ENCODE results near the gene SPRR4. TPM values are rescaled to one million over a fixed set of nuclear protein-coding genes. Genes with fewer than 3 reads are reported as not detected.

SPRR4 gene
- total RNA-seq, 4 donors from 2014 or later = not detected

DNA sequence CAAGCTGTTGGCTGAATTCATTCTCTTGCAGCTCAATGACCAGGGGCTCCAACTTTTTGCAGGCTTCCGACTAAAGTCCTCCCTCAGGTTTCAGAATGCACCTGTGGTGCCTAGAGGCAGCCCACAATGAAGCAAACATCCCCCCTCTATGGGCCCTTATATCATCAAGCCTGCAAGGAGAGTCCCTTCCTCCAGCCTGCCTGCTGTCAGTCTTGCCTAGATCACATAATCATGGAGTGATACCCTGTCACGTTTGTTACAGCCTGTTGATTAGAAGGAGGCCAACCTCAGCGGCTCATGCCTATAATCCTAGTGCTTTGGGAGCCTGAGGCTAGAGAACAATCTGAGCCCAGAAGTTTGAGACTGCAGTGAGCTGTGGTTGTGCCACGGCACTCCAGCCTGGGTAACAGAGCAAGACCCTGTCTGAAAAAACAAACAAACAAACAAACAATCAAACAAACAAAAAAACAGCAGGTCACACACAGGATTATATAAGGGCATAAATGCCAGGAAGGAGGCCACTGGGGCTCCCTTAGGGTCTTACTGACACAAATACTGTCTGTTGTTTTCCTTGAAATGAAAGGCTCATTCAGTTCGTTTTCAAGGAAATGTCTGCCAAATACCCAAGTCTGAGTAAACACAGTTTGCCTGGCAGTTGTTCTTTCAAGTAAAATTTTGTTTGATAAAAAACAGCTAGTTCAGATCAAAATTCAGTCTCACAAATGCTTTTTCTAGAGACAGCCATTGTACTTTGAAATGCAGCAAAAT, 26.4 kb downstream of the SPRR4 start:
- no peaks in the 10 kb centered on the region for H3K36me3 ChIP-seq
- intact Hi-C loops (cut with DNase I; ENCODE audit: low total_unique reads) = no loop called here

GRCh38 chr1:152997901-152998300, 27.5 kb downstream of the SPRR4 start:
- DNase-seq (no peak), ATAC-seq (no peak)
- in situ Hi-C loops (cut with MboI; ENCODE audit: low sequenced_read_pairs in 4 of 4) = no loop called here
- TF ChIP-seq POLR2A (IDR thresholded peaks at IDR 0.05) = no peak
- Histone ChIP-seq H3K9me3 (no peaks in the 10 kb centered on the region), H3K4me3 (no peak overlapping the region), H3K27me3 (no peaks in the 10 kb centered on the region), H3K36me3 (no peaks in the 10 kb centered on the region), H3K27ac (no peak overlapping the region), H3K4me1 (no peaks in the 10 kb centered on the region)
- intact Hi-C loops (cut with DNase I; ENCODE audit: low total_unique reads) = no loop called here

More for the DNA sequence above, 26.4 kb downstream of the SPRR4 start:
- Histone ChIP-seq H3K4me3 (no peak overlapping the region), H3K4me1 (no peaks in the 10 kb centered on the region), H3K9me3 (no peaks in the 10 kb centered on the region), H3K27me3 (no peaks in the 10 kb centered on the region), H3K27ac (no peak overlapping the region)
- in situ Hi-C loops (cut with MboI; ENCODE audit: low sequenced_read_pairs in 4 of 4) = no loop called here
- no peak for ATAC-seq
- no peak for DNase-seq
- no peak for TF ChIP-seq CTCF (IDR thresholded peaks at IDR 0.05 in 4 of 5, conservative IDR thresholded peaks at IDR 0.05 in 1 of 5)
- no peak for TF ChIP-seq POLR2A (IDR thresholded peaks at IDR 0.05)

DNA sequence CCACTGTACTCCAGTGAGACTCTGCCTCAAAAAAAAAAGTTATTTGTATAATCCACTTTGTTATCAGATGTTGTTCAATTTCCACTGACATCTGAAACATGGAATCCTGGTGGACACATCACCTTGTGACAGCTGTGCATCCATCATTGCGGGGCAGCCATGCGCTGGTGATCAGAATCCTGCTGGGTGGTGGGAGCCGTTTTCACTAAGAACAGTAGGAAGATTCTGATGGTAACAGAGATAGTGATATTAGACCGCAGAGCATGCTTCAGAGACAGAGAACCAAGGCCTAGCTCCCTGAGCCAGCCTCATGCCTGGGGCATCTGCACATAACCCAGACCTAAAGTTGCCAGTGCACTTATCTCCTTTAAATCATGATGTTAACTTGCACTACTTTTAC, 28.0 kb downstream of the SPRR4 start:
- no peaks in the 10 kb centered on the region for H3K27me3 ChIP-seq
- in situ Hi-C loops (cut with MboI; ENCODE audit: low sequenced_read_pairs in 4 of 4) (no loop called here), intact Hi-C loops (cut with DNase I; ENCODE audit: low total_unique reads) (no loop called here)
- DNase-seq (no peak), ATAC-seq (no peak)
- no peaks in the 10 kb centered on the region for H3K36me3 ChIP-seq
- no peak overlapping the region for H3K4me3 ChIP-seq
- no peaks in the 10 kb centered on the region for H3K4me1 ChIP-seq
- TF ChIP-seq POLR2A (IDR thresholded peaks at IDR 0.05) = no peak
- no peak for TF ChIP-seq CTCF (IDR thresholded peaks at IDR 0.05 in 4 of 5, conservative IDR thresholded peaks at IDR 0.05 in 1 of 5)
- H3K27ac ChIP-seq = no peak overlapping the region
- no peaks in the 10 kb centered on the region for H3K9me3 ChIP-seq

DNA sequence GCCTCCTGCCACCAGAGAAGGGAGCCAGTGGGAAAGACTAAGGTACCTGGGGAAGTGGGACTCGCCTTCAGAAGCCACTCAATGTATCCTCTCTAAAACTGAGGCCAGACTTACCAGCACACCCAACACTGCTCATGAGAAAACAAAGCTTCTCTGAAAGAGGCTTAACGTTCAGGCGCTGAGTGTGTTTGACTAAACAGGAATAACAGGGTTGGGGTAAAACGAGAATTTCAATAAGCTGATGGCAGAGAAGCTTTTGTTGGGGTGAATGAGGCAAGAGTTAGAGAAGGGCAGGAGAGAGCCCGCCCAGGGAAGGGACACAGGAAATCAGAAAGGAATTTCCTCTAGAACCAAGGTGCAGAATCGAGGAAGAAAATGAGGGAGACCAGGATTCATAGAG, 29.4 kb downstream of the SPRR4 start:
- no peak for ATAC-seq
- in situ Hi-C loops (cut with MboI; ENCODE audit: low sequenced_read_pairs in 4 of 4) = no loop called here
- intact Hi-C loops (cut with DNase I; ENCODE audit: low total_unique reads) = no loop called here

GRCh38 chr1:153000294-153000693, 29.8 kb downstream of the SPRR4 start:
- no peaks in the 10 kb centered on the region for H3K9me3 ChIP-seq
- in situ Hi-C loops (cut with MboI; ENCODE audit: low sequenced_read_pairs in 4 of 4) (no loop called here), intact Hi-C loops (cut with DNase I; ENCODE audit: low total_unique reads) (no loop called here)
- TF ChIP-seq POLR2A (IDR thresholded peaks at IDR 0.05) (no peak), CTCF (IDR thresholded peaks at IDR 0.05 in 4 of 5, conservative IDR thresholded peaks at IDR 0.05 in 1 of 5) (no peak)
- ATAC-seq (no peak), DNase-seq (no peak)
- H3K36me3 ChIP-seq = no peaks in the 10 kb centered on the region
- H3K4me1 ChIP-seq = no peaks in the 10 kb centered on the region
- H3K27me3 ChIP-seq = no peaks in the 10 kb centered on the region
- no peak overlapping the region for H3K4me3 ChIP-seq
- no peak overlapping the region for H3K27ac ChIP-seq

More for the DNA sequence above, 29.4 kb downstream of the SPRR4 start:
- Histone ChIP-seq H3K4me1 (no peaks in the 10 kb centered on the region), H3K9me3 (no peaks in the 10 kb centered on the region), H3K27ac (no peak overlapping the region), H3K36me3 (no peaks in the 10 kb centered on the region), H3K27me3 (no peaks in the 10 kb centered on the region), H3K4me3 (no peak overlapping the region)
- TF ChIP-seq POLR2A (IDR thresholded peaks at IDR 0.05) (no peak), CTCF (IDR thresholded peaks at IDR 0.05 in 4 of 5, conservative IDR thresholded peaks at IDR 0.05 in 1 of 5) (no peak)
- DNase-seq = no peak

Data from gastrocnemius medialis (tissue), 4 donors.